ENCODE data around the gene GAREM1.
"Not testable (repeated sequence)": the region's sequence is repeated elsewhere in the genome, so short reads cannot be mapped to it uniquely, and the experiment has no call there.

GAREM1 gene

GRCh38 chr18:32372381-32373061 is 98.2 kb downstream of the GAREM1 start:
- no peak for DNase-seq (ENCODE audit: low read depth in 2 of 3, low spot score in 1 of 3)

GRCh38 chr18:32372047-32372380 is 98.7 kb downstream of the GAREM1 start:
- no peak for DNase-seq (ENCODE audit: low read depth in 2 of 3, low spot score in 1 of 3)

GRCh38 chr18:32371384-32371783 is 99.3 kb downstream of the GAREM1 start:
- no peak for DNase-seq (ENCODE audit: low read depth in 2 of 3, low spot score in 1 of 3)

GRCh38 chr18:32368991-32369390 is 101.7 kb downstream of the GAREM1 start:
- DNase-seq (ENCODE audit: low read depth in 2 of 3, low spot score in 1 of 3), result no peak

GRCh38 chr18:32368170-32368569 is 102.5 kb downstream of the GAREM1 start:
- DNase-seq (ENCODE audit: low read depth in 2 of 3, low spot score in 1 of 3), result no peak

GRCh38 chr18:32366586-32367538 is 103.8 kb downstream of the GAREM1 start:
- DNase-seq (ENCODE audit: low read depth in 2 of 3, low spot score in 1 of 3), result no peak

- DNase-seq (ENCODE audit: low read depth in 2 of 3, low spot score in 1 of 3), result no peak
Measured at GRCh38 chr18:32362484-32362883, 108.2 kb downstream of the GAREM1 start.

- no peak for DNase-seq (ENCODE audit: low read depth in 2 of 3, low spot score in 1 of 3)
Measured at GRCh38 chr18:32360682-32361345, 109.9 kb downstream of the GAREM1 start.

- DNase-seq (ENCODE audit: low read depth in 2 of 3, low spot score in 1 of 3), result no peak
Measured at GRCh38 chr18:32358529-32358928, 112.2 kb downstream of the GAREM1 start.

- no peak for DNase-seq (ENCODE audit: low read depth in 2 of 3, low spot score in 1 of 3)
Measured at GRCh38 chr18:32358075-32358474, 112.6 kb downstream of the GAREM1 start.

GRCh38 chr18:32355896-32356295 is 114.8 kb downstream of the GAREM1 start:
- DNase-seq (ENCODE audit: low read depth in 2 of 3, low spot score in 1 of 3), result no peak

GRCh38 chr18:32354518-32354917 is 116.2 kb downstream of the GAREM1 start:
- DNase-seq (ENCODE audit: low read depth in 2 of 3, low spot score in 1 of 3), result no peak

GRCh38 chr18:32353257-32353656 is 117.4 kb downstream of the GAREM1 start:
- no peak for DNase-seq (ENCODE audit: low read depth in 2 of 3, low spot score in 1 of 3)

- DNase-seq (ENCODE audit: low read depth in 2 of 3, low spot score in 1 of 3), result no peak
Measured at GRCh38 chr18:32351032-32351431, 119.7 kb downstream of the GAREM1 start.

- no peak for DNase-seq (ENCODE audit: low read depth in 2 of 3, low spot score in 1 of 3)
Measured at GRCh38 chr18:32349728-32350395, 120.8 kb downstream of the GAREM1 start.

GRCh38 chr18:32346671-32347070 is 124.0 kb downstream of the GAREM1 start:
- no peak for DNase-seq (ENCODE audit: low read depth in 2 of 3, low spot score in 1 of 3)

GRCh38 chr18:32343634-32344033 is 127.0 kb downstream of the GAREM1 start:
- DNase-seq (ENCODE audit: low read depth in 2 of 3, low spot score in 1 of 3), result no peak

- DNase-seq (ENCODE audit: low read depth in 2 of 3, low spot score in 1 of 3), result not testable (repeated sequence)
Measured at GRCh38 chr18:32341112-32341511, 129.6 kb downstream of the GAREM1 start.

- no peak for DNase-seq (ENCODE audit: low read depth in 2 of 3, low spot score in 1 of 3)
Measured at GRCh38 chr18:32339045-32339444, 131.6 kb downstream of the GAREM1 start.

- no peak for DNase-seq (ENCODE audit: low read depth in 2 of 3, low spot score in 1 of 3)
Measured at GRCh38 chr18:32337821-32338220, 132.9 kb downstream of the GAREM1 start.

- no peak for DNase-seq (ENCODE audit: low read depth in 2 of 3, low spot score in 1 of 3)
Measured at GRCh38 chr18:32337347-32337746, 133.3 kb downstream of the GAREM1 start.

Data from stimulated activated CD4-positive, alpha-beta T cell treated with anti-CD3 and anti-CD28 coated beads, Interleukin-12 subunit alpha, Interleukin-12 subunit beta, amount 100 ng/mL, for 48 hours (primary cell).